Upper lobe of right lung (tissue), 1 donor: ENCODE data around the gene USP5. TPM values are rescaled to one million over a fixed set of nuclear protein-coding genes. Genes with fewer than 3 reads are reported as not detected.
A peak's percentile ranks its signal among the peaks of the same experiment; 100 is the strongest.
"Not testable (repeated sequence)": the region's sequence is repeated elsewhere in the genome, so short reads cannot be mapped to it uniquely, and the experiment has no call there.

ENCODE experiments used
- ATAC-seq: fragments of 200-7000 bp; cut with Tn5 transposase; one replicate; pipeline ENCODE4 v1.9.1; 2020; ENCODE audit warnings: mild to moderate bottlenecking, moderate library complexity
- DNase-seq: peaks from one replicate; pipeline ENCODE4 v3.0.0-alpha.2; 2020
- H3K27ac ChIP-seq: fragments of 200-600 bp; one replicate; pipeline ENCODE4 v1.8.0; 2022
- H3K27me3 ChIP-seq: fragments of 200-600 bp; one replicate; pipeline ENCODE4 v1.8.0; 2022; ENCODE audit warnings: mild to moderate bottlenecking
- H3K36me3 ChIP-seq: fragments of 200-600 bp; one replicate; pipeline ENCODE4 v1.8.0; 2022
- H3K4me1 ChIP-seq: fragments of 200-600 bp; one replicate; pipeline ENCODE4 v1.8.0; 2022
- H3K4me3 ChIP-seq: fragments of 200-600 bp; one replicate; pipeline ENCODE4 v1.8.0; 2022; ENCODE audit warnings: mild to moderate bottlenecking
- H3K9me3 ChIP-seq: fragments of 200-600 bp; one replicate; pipeline ENCODE4 v1.8.0; 2022
- intact Hi-C: fragments of 100-400 bp; cut with DNase I; formaldehyde crosslinking; loops from one replicate; pipeline ENCODE4 v1.11.0; 2022
- total RNA-seq: library from RNA; stranded (reverse); fragmentation: NEBNext Ultra II Directional; extraction: Animal tissue kit (Norgen Biotek cat#: 25700); gene quantifications from one replicate; pipeline ENCODE4 v1.2.1, GENCODE V29; 2021
- TF ChIP-seq, protein P1 (sequence below): fragments of 200-600 bp; IDR thresholded peaks from one replicate; pipeline ENCODE4 v1.8.0; 2022; ENCODE audit warnings: antibody characterized with exemption
- donor health status: DM: no; HTN: yes; CAD: no; lungs with severe emphysema.

The USP5 gene
- total RNA-seq, 1 donor from 2014 or later: 63.9 TPM

DNA sequence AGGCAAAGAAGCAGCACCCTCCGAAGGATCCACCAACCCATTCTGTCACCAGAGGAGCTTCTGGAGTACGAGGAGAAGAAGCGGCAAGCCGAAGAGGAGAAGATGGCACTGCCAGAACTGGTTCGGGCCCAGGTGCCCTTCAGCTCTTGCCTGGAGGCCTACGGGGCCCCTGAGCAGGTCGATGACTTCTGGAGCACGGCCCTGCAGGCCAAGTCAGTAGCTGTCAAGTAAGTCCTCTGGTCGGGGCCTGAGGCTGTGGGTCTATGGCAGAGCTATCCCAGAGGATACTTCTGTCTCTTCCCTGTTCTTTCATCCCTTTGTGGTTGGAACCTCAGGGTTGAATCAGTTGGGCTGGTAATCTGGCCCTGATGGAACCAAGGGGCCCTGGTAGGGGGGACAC, 9.4 kb downstream of the USP5 start:
- TF ChIP-seq, protein P1, sequence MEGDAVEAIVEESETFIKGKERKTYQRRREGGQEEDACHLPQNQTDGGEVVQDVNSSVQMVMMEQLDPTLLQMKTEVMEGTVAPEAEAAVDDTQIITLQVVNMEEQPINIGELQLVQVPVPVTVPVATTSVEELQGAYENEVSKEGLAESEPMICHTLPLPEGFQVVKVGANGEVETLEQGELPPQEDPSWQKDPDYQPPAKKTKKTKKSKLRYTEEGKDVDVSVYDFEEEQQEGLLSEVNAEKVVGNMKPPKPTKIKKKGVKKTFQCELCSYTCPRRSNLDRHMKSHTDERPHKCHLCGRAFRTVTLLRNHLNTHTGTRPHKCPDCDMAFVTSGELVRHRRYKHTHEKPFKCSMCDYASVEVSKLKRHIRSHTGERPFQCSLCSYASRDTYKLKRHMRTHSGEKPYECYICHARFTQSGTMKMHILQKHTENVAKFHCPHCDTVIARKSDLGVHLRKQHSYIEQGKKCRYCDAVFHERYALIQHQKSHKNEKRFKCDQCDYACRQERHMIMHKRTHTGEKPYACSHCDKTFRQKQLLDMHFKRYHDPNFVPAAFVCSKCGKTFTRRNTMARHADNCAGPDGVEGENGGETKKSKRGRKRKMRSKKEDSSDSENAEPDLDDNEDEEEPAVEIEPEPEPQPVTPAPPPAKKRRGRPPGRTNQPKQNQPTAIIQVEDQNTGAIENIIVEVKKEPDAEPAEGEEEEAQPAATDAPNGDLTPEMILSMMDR: no peak
- H3K36me3 ChIP-seq: peaks cover 85% of the 10 kb centered on the region
- intact Hi-C loops: no loop called here

DNA sequence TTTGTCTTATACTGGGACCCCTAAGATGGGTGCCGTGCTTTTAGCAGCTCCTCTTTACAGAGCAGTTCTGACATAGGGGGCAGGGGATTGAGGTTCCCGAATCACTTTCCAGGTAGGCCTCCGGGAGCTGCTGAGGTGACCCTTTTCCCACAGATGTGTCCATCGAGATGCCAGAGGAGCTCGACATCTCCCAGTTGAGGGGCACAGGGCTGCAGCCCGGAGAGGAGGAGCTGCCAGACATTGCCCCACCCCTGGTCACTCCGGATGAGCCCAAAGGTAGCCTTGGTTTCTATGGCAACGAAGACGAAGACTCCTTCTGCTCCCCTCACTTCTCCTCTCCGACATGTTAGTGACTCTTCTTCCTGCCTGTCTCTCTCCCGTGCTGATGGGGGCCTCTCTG, 11.1 kb downstream of the USP5 start:
- intact Hi-C loops: no loop called here
- H3K4me3 ChIP-seq: no peak overlapping the region
- ATAC-seq (no peak), DNase-seq (no peak)
- H3K27me3 ChIP-seq: no peaks in the 10 kb centered on the region
- peaks cover 69% of the 10 kb centered on the region for H3K36me3 ChIP-seq
- peaks cover 4% of the 10 kb centered on the region for H3K4me1 ChIP-seq
- H3K27ac ChIP-seq: no peak overlapping the region
- no peaks in the 10 kb centered on the region for H3K9me3 ChIP-seq
- TF ChIP-seq, protein P1: no peak

More for the DNA sequence above, 9.4 kb downstream of the USP5 start:
- H3K27ac ChIP-seq: no peak overlapping the region
- DNase-seq (no peak), ATAC-seq (no peak)
- H3K4me1 ChIP-seq: no peaks in the 10 kb centered on the region
- no peaks in the 10 kb centered on the region for H3K27me3 ChIP-seq
- no peak overlapping the region for H3K4me3 ChIP-seq
- no peaks in the 10 kb centered on the region for H3K9me3 ChIP-seq

DNA sequence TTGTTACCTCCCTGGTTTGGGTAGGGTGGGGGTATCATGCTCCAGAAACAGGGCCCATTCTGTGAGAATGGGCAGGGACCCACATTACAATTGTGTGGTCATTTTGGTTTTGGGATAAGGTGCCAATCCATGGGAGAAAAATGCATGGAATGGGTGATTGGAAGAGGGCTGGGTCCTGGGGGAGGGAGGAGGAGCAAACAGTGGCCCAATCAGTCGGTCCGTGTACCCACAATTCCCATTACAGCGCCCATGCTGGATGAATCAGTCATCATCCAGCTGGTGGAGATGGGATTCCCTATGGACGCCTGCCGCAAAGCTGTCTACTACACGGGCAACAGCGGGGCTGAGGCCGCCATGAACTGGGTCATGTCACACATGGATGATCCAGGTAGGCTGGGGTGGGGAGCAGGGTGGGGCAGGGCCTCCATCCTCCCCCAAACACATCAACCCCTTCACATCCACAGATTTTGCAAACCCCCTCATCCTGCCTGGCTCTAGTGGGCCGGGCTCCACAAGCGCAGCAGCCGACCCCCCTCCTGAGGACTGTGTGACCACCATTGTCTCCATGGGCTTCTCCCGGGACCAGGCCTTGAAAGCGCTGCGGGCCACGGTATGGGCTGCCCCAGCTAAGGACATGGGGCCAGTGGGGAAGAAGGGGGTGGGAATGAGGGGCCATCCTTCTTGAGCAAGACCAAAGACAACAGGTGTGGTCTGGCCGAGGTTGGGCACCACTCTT, 11.8 kb downstream of the USP5 start:
- intact Hi-C loops: no loop called here
- Histone ChIP-seq H3K36me3 (peaks cover 62% of the 10 kb centered on the region), H3K27ac (no peak overlapping the region), H3K4me3 (no peak overlapping the region), H3K9me3 (no peaks in the 10 kb centered on the region), H3K4me1 (peaks cover 10% of the 10 kb centered on the region), H3K27me3 (no peaks in the 10 kb centered on the region)
- TF ChIP-seq, protein P1: no peak
- ATAC-seq: no peak
- no peak for DNase-seq

DNA sequence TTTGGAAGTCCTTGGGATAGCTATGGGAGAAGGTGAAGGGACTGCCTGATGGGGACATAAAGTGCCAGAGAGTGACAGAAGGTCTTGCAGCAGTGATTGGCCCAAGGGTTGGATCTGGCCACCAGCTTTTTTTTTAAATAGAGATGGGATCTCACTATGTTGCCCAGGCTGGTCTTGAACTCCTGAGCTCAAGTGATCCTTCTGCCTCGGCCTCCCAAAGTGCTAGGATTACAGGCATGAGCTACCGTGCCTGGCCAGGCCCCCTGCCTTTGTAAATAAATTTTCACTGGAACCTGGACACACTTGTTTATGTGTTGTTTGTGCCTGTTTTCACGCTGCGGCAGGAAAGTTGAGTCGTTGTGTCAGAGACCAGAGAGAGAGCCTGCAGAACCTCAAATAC, 13.4 kb downstream of the USP5 start:
- Histone ChIP-seq H3K4me1 (peaks cover 21% of the 10 kb centered on the region), H3K36me3 (peaks cover 59% of the 10 kb centered on the region)
- H3K27me3 ChIP-seq, DNase-seq, H3K4me3 ChIP-seq, H3K27ac ChIP-seq, ATAC-seq, intact Hi-C loops, H3K9me3 ChIP-seq: not testable (repeated sequence)

DNA sequence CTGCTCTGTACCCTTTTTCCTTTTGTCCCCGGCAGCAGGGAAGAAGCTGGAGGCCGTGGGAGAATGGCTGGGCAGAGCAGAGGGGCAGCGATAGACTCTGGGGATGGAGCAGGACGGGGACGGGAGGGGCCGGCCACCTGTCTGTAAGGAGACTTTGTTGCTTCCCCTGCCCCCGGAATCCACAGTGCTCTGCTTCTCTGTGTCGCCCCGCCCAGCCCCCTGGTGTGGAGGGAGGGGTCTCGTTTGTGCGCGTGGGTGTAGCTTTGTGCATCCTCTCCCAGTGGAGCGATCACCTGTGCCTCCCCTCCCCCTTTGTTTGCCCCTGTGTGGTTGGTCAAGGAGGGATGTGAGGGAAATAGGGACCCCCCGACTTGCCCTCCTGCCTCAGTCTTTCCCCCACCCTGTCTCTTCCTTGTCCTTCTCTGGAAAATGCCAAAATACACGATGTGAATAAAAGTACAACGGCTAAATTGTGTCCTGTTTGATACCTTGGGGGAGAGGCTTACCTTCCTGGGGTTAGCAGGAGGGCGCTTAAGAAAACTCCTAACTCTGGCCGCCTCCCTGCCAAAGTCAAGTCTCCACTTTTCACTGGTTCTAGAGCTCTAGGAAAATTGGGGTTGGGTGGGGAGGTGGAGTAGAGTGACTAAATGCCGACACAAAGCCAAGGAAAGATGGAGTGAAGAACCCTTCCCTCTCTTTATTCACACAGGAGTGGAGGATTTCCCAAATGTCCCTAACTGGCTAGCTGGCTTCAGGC, 14.4 kb downstream of the USP5 start:
- intact Hi-C loops: no loop called here
- H3K9me3 ChIP-seq: no peaks in the 10 kb centered on the region
- ATAC-seq (no peak), DNase-seq (no peak)
- H3K27ac ChIP-seq: peak overlapping the region; percentile 96
- peaks cover 31% of the 10 kb centered on the region for H3K4me1 ChIP-seq
- TF ChIP-seq, protein P1: no peak
- peaks cover 59% of the 10 kb centered on the region for H3K36me3 ChIP-seq
- H3K4me3 ChIP-seq: peak overlapping the region; percentile 100
- no peaks in the 10 kb centered on the region for H3K27me3 ChIP-seq

DNA sequence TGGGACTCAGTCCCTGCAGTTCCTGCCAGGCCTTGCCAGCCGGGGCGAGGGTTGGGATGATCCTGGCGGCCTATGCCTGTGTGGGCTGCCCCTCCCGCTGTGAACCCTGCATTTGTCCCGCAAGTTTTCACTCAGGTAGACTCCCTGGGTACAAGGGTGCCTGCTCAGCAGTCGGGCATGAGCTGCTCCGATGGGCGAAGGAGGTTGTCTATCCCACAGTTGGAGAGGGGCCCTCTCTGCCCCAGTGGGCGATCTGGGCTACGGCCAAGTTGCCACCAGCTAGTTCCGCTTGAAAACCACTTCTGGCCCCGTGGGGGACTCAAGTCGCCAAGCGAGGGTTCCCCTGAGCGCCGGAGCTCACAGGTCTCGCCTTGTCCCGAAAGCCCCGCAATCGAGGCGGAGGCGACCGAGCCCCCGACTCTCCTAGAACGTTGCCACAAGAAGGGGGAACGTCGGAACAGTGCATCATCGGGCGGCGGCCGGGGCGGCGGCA, 15.0 kb downstream of the USP5 start:
- Histone ChIP-seq H3K27me3 (no peaks in the 10 kb centered on the region), H3K4me1 (peaks cover 37% of the 10 kb centered on the region), H3K27ac (peak overlapping the region; percentile 96), H3K9me3 (no peaks in the 10 kb centered on the region), H3K36me3 (peaks cover 56% of the 10 kb centered on the region), H3K4me3 (peak overlapping the region; percentile 100)
- DNase-seq: no peak
- intact Hi-C loops: no loop called here
- ATAC-seq: peak; percentile 17
- TF ChIP-seq, protein P1: no peak
